ENCODE results near the gene FUT3. TPM values are rescaled to one million over a fixed set of nuclear protein-coding genes. Genes with fewer than 3 reads are reported as not detected.

Gene FUT3
- polyA plus RNA-seq, 1 experiment = not detected

DNA sequence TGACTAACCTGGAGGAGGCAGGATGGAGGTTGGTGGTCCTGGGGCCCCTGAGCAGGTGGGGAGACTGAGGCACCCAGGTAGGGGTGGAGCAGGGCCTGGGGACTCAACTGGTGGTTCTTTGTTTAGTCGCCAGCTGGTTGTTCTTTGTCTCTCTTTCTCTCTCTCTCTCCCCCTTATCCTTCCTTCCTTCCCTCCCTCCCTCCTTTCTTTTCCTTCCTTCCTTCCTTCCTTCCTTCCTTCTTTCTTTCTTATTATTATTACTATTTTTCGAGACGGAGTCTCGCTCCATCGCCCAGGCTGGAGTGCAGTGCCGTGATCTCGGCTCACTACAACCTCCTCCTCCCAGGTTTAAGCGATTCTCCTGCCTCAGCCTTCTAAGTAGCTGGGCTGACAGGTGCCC lies 53.0 kb downstream of the FUT3 start:
- no peak overlapping the region for H3K27ac ChIP-seq (ENCODE audit: low read depth, low read length)

DNA sequence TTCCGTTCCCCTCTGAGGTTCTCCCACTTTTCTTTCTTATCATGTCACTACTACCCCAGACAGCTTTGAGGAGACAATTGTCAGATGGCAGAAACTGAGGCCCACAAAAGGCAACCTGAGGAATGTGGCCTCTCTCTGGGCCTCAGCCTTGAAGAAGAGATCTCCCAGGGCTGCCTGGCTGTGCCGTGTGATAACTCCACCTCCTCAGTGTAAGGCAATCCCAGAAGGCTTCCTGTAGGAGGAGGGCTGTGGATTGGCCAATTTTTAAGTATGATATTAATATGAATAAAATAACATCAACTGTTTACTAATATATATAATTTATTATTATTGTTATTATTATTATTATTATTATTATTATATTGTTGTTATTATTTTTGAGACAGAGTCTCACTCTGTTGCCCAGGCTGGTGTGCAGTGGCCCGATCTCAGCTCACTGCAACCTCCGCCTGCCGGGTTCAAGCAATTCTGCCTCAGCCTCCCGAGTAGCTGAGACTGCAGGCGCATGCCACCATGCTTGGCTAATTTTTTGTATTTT lies 55.8 kb downstream of the FUT3 start:
- H3K4me3 ChIP-seq (ENCODE audit: low read depth, low read length) = no peak overlapping the region
- ChIA-PET POLR2A (no interaction called here), CTCF (interaction anchor here (0.6 to 6.9 kb wide), 3 partner anchors 8 to 292 kb away, joined by 6 to 69 read pairs (median 8); partner anchors contain the start of gene NRTN)
- no peak overlapping the region for H3K27ac ChIP-seq (ENCODE audit: low read depth, low read length)
- DNase-seq (ENCODE audit: low read depth, low spot score) = no peak
- peaks cover 20% of the 10 kb centered on the region for H3K27me3 ChIP-seq (ENCODE audit: control insufficient read depth, insufficient read depth, low read length)
- H3K9me3 ChIP-seq (ENCODE audit: control insufficient read depth, insufficient read depth, low read length) = peaks cover 9% of the 10 kb centered on the region; the same call in 1 of the 2 replicates
- TF ChIP-seq, protein P1, sequence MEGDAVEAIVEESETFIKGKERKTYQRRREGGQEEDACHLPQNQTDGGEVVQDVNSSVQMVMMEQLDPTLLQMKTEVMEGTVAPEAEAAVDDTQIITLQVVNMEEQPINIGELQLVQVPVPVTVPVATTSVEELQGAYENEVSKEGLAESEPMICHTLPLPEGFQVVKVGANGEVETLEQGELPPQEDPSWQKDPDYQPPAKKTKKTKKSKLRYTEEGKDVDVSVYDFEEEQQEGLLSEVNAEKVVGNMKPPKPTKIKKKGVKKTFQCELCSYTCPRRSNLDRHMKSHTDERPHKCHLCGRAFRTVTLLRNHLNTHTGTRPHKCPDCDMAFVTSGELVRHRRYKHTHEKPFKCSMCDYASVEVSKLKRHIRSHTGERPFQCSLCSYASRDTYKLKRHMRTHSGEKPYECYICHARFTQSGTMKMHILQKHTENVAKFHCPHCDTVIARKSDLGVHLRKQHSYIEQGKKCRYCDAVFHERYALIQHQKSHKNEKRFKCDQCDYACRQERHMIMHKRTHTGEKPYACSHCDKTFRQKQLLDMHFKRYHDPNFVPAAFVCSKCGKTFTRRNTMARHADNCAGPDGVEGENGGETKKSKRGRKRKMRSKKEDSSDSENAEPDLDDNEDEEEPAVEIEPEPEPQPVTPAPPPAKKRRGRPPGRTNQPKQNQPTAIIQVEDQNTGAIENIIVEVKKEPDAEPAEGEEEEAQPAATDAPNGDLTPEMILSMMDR (IDR thresholded peaks at IDR 0.05; ENCODE audit: low read depth, low read length) = no peak

More for the DNA sequence above, 53.0 kb downstream of the FUT3 start:
- H3K27me3 ChIP-seq (ENCODE audit: control insufficient read depth, insufficient read depth, low read length) = peaks cover 25% of the 10 kb centered on the region
- TF ChIP-seq, protein P1 (IDR thresholded peaks at IDR 0.05; ENCODE audit: low read depth, low read length) = no peak
- POLR2A ChIA-PET = interaction anchor here (0.6 kb wide), 1 partner anchor 18 kb away, joined by 8 read pairs; no protein-coding TSS in a partner anchor
- no peak overlapping the region for H3K4me3 ChIP-seq (ENCODE audit: low read depth, low read length)
- DNase-seq (ENCODE audit: low read depth, low spot score) = no peak
- H3K9me3 ChIP-seq (ENCODE audit: control insufficient read depth, insufficient read depth, low read length) = no peaks in the 10 kb centered on the region; the same call in 1 of the 2 replicates
- CTCF ChIA-PET = interaction anchor here (0.9 kb wide), 1 partner anchor 24 kb away, joined by 3 read pairs; no protein-coding TSS in a partner anchor

DNA sequence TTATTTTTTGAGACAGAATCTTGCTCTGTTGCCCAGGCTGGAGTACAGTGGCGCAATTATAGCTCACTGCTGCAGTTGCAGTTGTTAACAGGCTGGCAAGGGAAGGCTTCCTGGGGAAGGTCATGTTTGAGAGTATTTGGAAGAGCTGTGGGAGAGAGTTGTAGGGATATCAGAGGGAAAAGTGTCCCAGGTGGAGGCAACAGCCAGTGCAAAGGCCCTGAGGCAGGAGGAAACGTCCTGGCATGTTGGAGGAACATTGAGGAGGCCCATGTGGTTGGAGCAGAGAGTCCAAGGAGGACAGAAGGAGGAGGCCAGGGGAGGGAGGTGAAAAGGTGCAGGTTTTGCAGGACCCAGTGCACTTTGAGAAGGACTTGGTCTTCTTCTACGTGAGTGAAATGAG lies 58.1 kb downstream of the FUT3 start:
- Histone ChIP-seq H3K27me3 (ENCODE audit: control insufficient read depth, insufficient read depth, low read length) (peaks cover 6% of the 10 kb centered on the region), H3K9me3 (ENCODE audit: control insufficient read depth, insufficient read depth, low read length) (peaks cover 9% of the 10 kb centered on the region; the same call in 1 of the 2 replicates), H3K27ac (ENCODE audit: low read depth, low read length) (no peak overlapping the region), H3K4me3 (ENCODE audit: low read depth, low read length) (no peak overlapping the region)
- ChIA-PET CTCF (interaction anchor here (0.6 to 6.9 kb wide), 9 partner anchors 11 to 229 kb away, joined by 3 to 69 read pairs (median 4); partner anchors contain the start of gene NRTN), POLR2A (interaction anchor here (0.7 kb wide), 1 partner anchor 28 kb away, joined by 3 read pairs; no protein-coding TSS in a partner anchor)
- no peak for DNase-seq (ENCODE audit: low read depth, low spot score)
- TF ChIP-seq, protein P1 (IDR thresholded peaks at IDR 0.05; ENCODE audit: low read depth, low read length) = no peak

Other genes with a start within 250 kb of the FUT3 start
- gene SAFB2, start 228.7 kb downstream of the FUT3 start, polyA plus RNA-seq (2011; rRNA removed) = 17.4 and 24.4 TPM in 2 replicates
- gene SAFB, start 228.4 kb downstream of the FUT3 start, polyA plus RNA-seq (2011; rRNA removed) = 28.0 and 34.0 TPM in 2 replicates
- 25.2 and 39.3 TPM in 2 replicates for gene MICOS13, start 170.9 kb downstream of the FUT3 start, polyA plus RNA-seq (2011; rRNA removed)
- gene HSD11B1L, start 170.4 kb downstream of the FUT3 start, polyA plus RNA-seq (2011; rRNA removed) = 4.9 and 7.0 TPM in 2 replicates
- gene RPL36, start 161.2 kb downstream of the FUT3 start, polyA plus RNA-seq (2011; rRNA removed) = 478 and 743 TPM in 2 replicates
- 37.8 and 48.6 TPM in 2 replicates for gene LONP1, start 131.3 kb downstream of the FUT3 start, polyA plus RNA-seq (2011; rRNA removed)
- not detected in 2 replicates for gene CATSPERD, start 130.8 kb downstream of the FUT3 start, polyA plus RNA-seq (2011; rRNA removed)
- gene PRR22, start 66.7 kb downstream of the FUT3 start, polyA plus RNA-seq (2011; rRNA removed) = 0.16 and 0.17 TPM in 2 replicates
- 7.8 and 8.0 TPM in 2 replicates for gene DUS3L, start 60.3 kb downstream of the FUT3 start, polyA plus RNA-seq (2011; rRNA removed)
- 0.24 and 0.53 TPM in 2 replicates for gene NRTN, start 46.4 kb downstream of the FUT3 start, polyA plus RNA-seq (2011; rRNA removed)
- not detected in 2 replicates for gene FUT6, start 11.7 kb downstream of the FUT3 start, polyA plus RNA-seq (2011; rRNA removed)
- not detected in 2 replicates for gene FUT5, start 19.1 kb upstream of the FUT3 start, polyA plus RNA-seq (2011; rRNA removed)
- gene NDUFA11, start 52.3 kb upstream of the FUT3 start, polyA plus RNA-seq (2011; rRNA removed) = 168 and 272 TPM in 2 replicates
- gene VMAC, start 53.4 kb upstream of the FUT3 start, polyA plus RNA-seq (2011; rRNA removed) = 2.5 and 2.6 TPM in 2 replicates
- 2.7 and 2.8 TPM in 2 replicates for gene CAPS, start 62.8 kb upstream of the FUT3 start, polyA plus RNA-seq (2011; rRNA removed)
- gene RANBP3, start 126.7 kb upstream of the FUT3 start, polyA plus RNA-seq (2011; rRNA removed) = 62.6 and 81.9 TPM in 2 replicates

Data from AG04450 (cell line).